Suppressor macrophage (primary cell): Measurements from ENCODE around the gene MED31.
"Not testable (repeated sequence)": the region's sequence is repeated elsewhere in the genome, so short reads cannot be mapped to it uniquely, and the experiment has no call there.

ENCODE experiments used
- DNase-seq, 4 experiments: peaks; one replicate each; pipeline ENCODE4 v3.0.0-alpha.2; 2020 to 2022
- total RNA-seq, 17 experiments: gene quantifications; one replicate each; lab custom pipeline; 2026; ENCODE audit warnings: mixed read lengths in 6 of 17, inconsistent platforms in 3 of 17; lab: John Stamatoyannopoulos, UW

The MED31 gene
- total RNA-seq, result 3.3 to 11.1 (median 6.4) reads per million in 17 experiments

- peak; percentile 97 to 98 (median 97) for DNase-seq
Observed at GRCh38 chr17:6651354-6651918, at the start of gene MED31, which contains the start of gene C17orf100. Gene MED31, minus strand, starts transcription at chr17:6651605. Its CDS starts 77 bp downstream, at chr17:6651528. Gene C17orf100, plus strand, starts transcription at chr17:6651762. Its CDS starts 152 bp downstream, at chr17:6651914.

- DNase-seq, result no peak
Observed at GRCh38 chr17:6700948-6701307, 49.5 kb upstream of the MED31 start.

- no peak for DNase-seq
Observed at GRCh38 chr17:6699997-6700947, 48.9 kb upstream of the MED31 start.

GRCh38 chr17:6698004-6698403 lies 46.6 kb upstream of the MED31 start:
- DNase-seq, result no peak

- no peak for DNase-seq
Observed at GRCh38 chr17:6696906-6697305, 45.5 kb upstream of the MED31 start.

- no peak for DNase-seq
Observed at GRCh38 chr17:6695565-6695964, 44.2 kb upstream of the MED31 start.

GRCh38 chr17:6695051-6695450 lies 43.6 kb upstream of the MED31 start:
- no peak for DNase-seq

GRCh38 chr17:6691958-6692357 lies 40.6 kb upstream of the MED31 start:
- DNase-seq, result not testable (repeated sequence)

GRCh38 chr17:6691546-6691945 lies 40.1 kb upstream of the MED31 start:
- no peak for DNase-seq

GRCh38 chr17:6690641-6691040 lies 39.2 kb upstream of the MED31 start:
- DNase-seq, result no peak

GRCh38 chr17:6688944-6689343 lies 37.5 kb upstream of the MED31 start:
- no peak for DNase-seq

- DNase-seq, result no peak
Observed at GRCh38 chr17:6686026-6686425, 34.6 kb upstream of the MED31 start.

GRCh38 chr17:6684881-6685767 lies 33.7 kb upstream of the MED31 start:
- no peak for DNase-seq

- no peak for DNase-seq
Observed at GRCh38 chr17:6684460-6684783, 33.0 kb upstream of the MED31 start.

GRCh38 chr17:6683730-6684459 lies 32.5 kb upstream of the MED31 start:
- no peak for DNase-seq

- no peak for DNase-seq
Observed at GRCh38 chr17:6683081-6683684, 31.8 kb upstream of the MED31 start.

- DNase-seq, result no peak
Observed at GRCh38 chr17:6682339-6682738, 30.9 kb upstream of the MED31 start.

- DNase-seq, result no peak
Observed at GRCh38 chr17:6681671-6682070, 30.3 kb upstream of the MED31 start.

GRCh38 chr17:6681176-6681575 lies 29.8 kb upstream of the MED31 start:
- DNase-seq, result no peak

GRCh38 chr17:6679241-6679640 lies 27.8 kb upstream of the MED31 start:
- no peak for DNase-seq

GRCh38 chr17:6677946-6678345 lies 26.5 kb upstream of the MED31 start:
- no peak for DNase-seq
